K562 (cell line): ENCODE data around the gene PODN. TPM values are rescaled to one million over a fixed set of nuclear protein-coding genes. Genes with fewer than 3 reads are reported as not detected.
A peak's percentile ranks its signal among the peaks of the same experiment; 100 is the strongest.

Source experiments
- BCLAF1 ChIP-seq, 2 experiments: fragments of 450-650 bp in 1 of 2; IDR thresholded peaks; 2 replicates each; pipeline ENCODE4 v1.6.1; 2011 to 2017; ENCODE audit warnings: low read depth in 2 of 2, antibody characterized with exemption in 1 of 2, borderline replicate concordance in 1 of 2, low read length in 1 of 2, mild to moderate bottlenecking in 1 of 2, mixed read lengths in 1 of 2; ENCODE audit not compliant: control insufficient read depth in 1 of 2
- HMG20B ChIP-seq: fragments of 250-450 bp; sonication (Bioruptor Pico); IDR thresholded peaks from 2 replicates; pipeline ENCODE4 v1.5.0; 2021; ENCODE audit warnings: mild to moderate bottlenecking
- L3MBTL2 ChIP-seq: fragments of 450-650 bp; IDR thresholded peaks from 2 replicates; pipeline ENCODE4 v1.6.1; 2016; ENCODE audit warnings: mild to moderate bottlenecking, moderate library complexity
- MECOM ChIP-seq: fragments of 250-450 bp; sonication (Bioruptor Pico); IDR thresholded peaks from 2 replicates; pipeline ENCODE4 v1.8.0; 2022; ENCODE audit warnings: inconsistent platforms
- NFE2L1 ChIP-seq: fragments of 450-650 bp; IDR thresholded peaks from 2 replicates; pipeline ENCODE4 v1.6.1; 2016; ENCODE audit warnings: missing genetic modification characterization, low read depth, mild to moderate bottlenecking, missing compliant biosample characterization, moderate library complexity, borderline replicate concordance
- PRDM10 ChIP-seq: fragments of 450-650 bp; IDR thresholded peaks from 2 replicates; pipeline ENCODE4 v1.6.1; 2018; ENCODE audit not compliant: partially characterized antibody
- RB1 ChIP-seq: fragments of 450-650 bp; IDR thresholded peaks from 2 replicates; pipeline ENCODE4 v1.6.1; 2017; ENCODE audit warnings: low read depth, mild to moderate bottlenecking
- SMARCE1 ChIP-seq: fragments of 450-650 bp; IDR thresholded peaks from 2 replicates; pipeline ENCODE4 v1.7.1; 2016; ENCODE audit warnings: mild to moderate bottlenecking
- ZNF518B ChIP-seq: fragments of 250-450 bp; sonication (Bioruptor Pico); IDR thresholded peaks from 2 replicates; pipeline ENCODE4 v1.5.0; 2021; ENCODE audit warnings: mild to moderate bottlenecking, moderate library complexity
- ZNF764 ChIP-seq: fragments of 250-450 bp; sonication (Bioruptor Pico); IDR thresholded peaks from 2 replicates; pipeline ENCODE4 v1.4.0; 2020; ENCODE audit warnings: low read depth, mild to moderate bottlenecking, moderate library complexity
- polyA plus RNA-seq, 8 experiments: library from polyadenylated mRNA; depleted of rRNA in 4 of 8; stranded (reverse) in 5 of 8; unstranded in 3 of 8; fragments of >200 nt; fragmentation: Nextera tagmentation in 2 of 8; fragmentation: Illumina TruSeq in 1 of 8; extraction: Ambion mirVana in 2 of 8; extraction: Trizol in 1 of 8; gene quantifications; 2 replicates each; pipeline versions ENCODE4 v1.2.1 to v1.2.3, GENCODE V29; 2011 to 2014; ENCODE audit warnings: inconsistent platforms in 1 of 8, missing spikeins in 1 of 8
- total RNA-seq, 7 experiments: library from RNA; depleted of rRNA in 6 of 7; stranded (reverse); fragments of >200 nt in 6 of 7; fragmentation: Illumina TruSeq in 2 of 7; extraction: Trizol in 2 of 7; gene quantifications; 2 replicates each; pipeline versions ENCODE4 v1.2.1 to v1.2.3, GENCODE V29; 2011 to 2021; ENCODE audit warnings: low replicate concordance in 1 of 7

PODN gene
- total and polyA plus RNA-seq, 9 of the 15 experiments (the other 6 are each of a cell fraction or from before 2014, with no cell fraction given) = not detected

GRCh38 chr1:53046930-53047329 is 15.1 kb upstream of the PODN start (continued):
- TF ChIP-seq RB1 = no peak
- TF ChIP-seq NFE2L1 = no peak
- TF ChIP-seq MECOM (CRISPR knock-in tag) = no peak
- no peak for TF ChIP-seq BCLAF1 (IDR thresholded peaks at IDR 0.05; ENCODE audit: borderline replicate concordance in 1 of 2, control insufficient read depth in 1 of 2, low read depth in 2 of 2, low read length in 1 of 2)
- no peak for TF ChIP-seq ZNF764 (CRISPR knock-in tag)
- no peak for TF ChIP-seq PRDM10
- no peak for TF ChIP-seq ZNF518B (CRISPR knock-in tag)
- no peak for TF ChIP-seq HMG20B
- no peak for TF ChIP-seq SMARCE1
- peak; percentile 90 for TF ChIP-seq L3MBTL2
